ENCODE measurements around the gene PLXNA2. TPM values are rescaled to one million over a fixed set of nuclear protein-coding genes. Genes with fewer than 3 reads are reported as not detected.

The PLXNA2 gene
- polyA plus RNA-seq, 4 donors, result 12.4 to 16.7 (median 14.4) TPM

DNA sequence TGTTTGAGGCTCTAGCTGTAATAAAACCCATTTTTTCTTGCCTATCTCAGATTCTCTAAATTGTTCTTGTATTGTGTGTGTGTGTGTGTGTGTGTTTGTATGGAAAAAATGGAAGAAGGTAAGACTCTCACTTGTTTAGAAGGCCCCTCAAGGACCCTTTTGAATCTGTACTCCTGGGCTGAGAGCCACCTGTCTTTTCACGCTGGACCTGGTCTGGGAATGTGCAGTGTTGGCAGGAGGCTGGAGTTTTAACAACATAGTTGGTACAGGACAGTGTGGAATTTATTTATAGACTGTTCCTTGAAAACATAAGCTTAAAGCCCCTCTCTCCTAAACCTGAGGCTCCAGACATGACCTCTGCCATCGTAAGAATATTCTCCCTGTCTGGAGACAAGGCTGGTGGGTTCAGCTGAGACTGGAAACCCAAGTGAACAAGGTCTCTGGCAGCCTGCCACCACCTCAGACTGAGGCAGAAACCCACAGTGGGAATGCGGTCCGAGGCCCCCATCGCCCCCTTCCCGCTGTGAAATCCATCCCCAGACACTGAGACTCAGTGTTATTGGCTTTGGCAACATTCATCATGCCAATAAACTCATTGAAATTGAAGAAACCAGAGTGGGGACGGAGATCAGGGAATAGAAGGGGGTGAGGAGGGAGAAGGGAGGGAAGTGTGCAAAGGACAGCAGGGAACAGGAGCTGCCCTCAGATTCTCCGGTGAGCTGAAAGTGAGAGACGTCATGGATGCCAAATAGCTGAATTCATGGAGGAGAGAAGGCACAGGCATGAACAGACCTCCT, 24.6 kb upstream of the PLXNA2 start:
- DNase-seq (ENCODE audit: low read depth in 4 of 4, low spot score in 3 of 4), result no peak

DNA sequence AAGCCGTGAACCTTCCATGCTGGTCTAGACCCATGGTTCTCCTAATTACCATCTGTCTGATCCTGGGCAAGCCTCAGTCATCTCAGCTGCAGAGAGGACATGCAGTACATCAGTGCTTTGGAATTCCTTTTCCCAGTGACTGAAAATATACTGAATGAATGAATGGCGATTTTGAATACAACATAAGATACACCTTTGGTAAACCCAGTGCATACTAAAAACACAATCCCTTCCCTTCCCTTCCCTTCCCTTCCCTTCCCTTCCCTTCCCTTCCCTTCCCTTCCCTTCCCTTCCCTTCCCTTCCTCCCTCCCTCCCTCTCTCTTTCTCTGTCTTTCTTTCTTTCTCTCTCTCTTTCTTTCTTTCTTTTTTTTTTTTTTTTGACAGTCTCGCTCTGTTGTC, 21.3 kb upstream of the PLXNA2 start:
- no peak for DNase-seq (ENCODE audit: low read depth in 4 of 4, low spot score in 3 of 4)

DNA sequence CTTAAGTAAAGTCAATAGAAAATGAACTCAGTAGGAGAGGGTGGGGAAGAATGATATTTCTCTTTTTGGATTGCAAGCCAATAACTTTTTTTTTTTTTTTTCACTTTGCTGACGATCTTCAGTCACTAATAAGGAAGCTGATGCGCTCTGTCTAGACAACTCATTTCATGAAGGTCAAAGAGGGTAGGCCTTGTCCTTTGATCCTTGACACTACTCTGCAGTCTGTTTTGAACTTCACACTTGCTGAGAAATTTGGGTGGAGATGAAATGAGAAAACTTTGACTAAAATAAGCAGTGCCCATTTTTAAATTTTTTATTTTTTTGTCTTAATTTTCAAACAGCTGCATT, 20.9 kb upstream of the PLXNA2 start:
- no peak for DNase-seq (ENCODE audit: low read depth in 4 of 4, low spot score in 3 of 4)

DNA sequence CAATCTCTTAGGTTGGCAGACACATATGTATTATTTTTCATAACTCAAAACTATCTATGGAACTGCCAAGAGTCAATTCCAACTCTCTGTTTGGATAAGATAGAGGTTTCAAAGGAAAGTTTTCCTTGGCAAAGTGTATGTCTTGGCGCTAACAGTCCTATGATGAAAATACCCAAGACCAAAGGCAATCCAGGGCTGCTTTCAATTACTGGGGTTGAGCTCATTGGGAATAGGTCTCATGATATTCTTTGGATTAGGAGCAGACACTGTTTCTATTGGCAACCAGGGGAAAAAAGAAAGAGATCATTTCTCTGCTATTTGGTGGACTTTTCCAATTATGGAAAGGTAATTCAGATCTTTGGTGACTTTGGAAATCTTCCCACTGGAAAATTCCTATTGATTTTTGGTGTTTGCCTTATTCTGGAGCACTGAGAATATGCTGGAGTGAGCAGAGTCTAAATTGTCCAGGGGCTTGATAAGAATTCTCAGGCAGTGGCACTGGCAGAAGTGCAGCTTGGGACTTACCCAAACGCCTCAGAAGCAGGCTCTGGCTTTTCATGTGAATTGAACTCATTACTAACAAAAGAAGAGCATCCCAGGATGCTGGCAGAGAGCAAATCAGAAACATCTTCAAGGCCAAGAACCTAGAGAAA, 20.4 kb upstream of the PLXNA2 start:
- no peak for DNase-seq (ENCODE audit: low read depth in 4 of 4, low spot score in 3 of 4)

DNA sequence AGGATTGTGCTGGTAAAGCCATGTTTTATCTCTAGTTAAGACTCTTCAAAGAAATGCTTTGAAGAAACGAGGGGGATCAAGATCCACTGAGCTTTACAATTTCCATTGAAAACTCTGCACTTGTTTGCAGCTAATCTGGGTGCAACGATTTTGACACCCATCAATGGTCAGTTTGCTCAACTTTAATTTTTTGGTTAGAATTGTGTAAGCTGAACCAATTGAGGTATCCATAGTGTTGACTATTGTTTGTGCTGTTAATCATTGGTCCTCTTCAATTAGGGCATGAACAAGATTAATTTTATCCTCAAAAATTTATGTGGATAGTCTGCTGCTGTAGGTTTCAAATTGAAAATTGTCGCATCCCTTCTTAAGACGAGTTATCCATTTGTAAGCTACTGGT, 17.7 kb upstream of the PLXNA2 start:
- no peak for DNase-seq (ENCODE audit: low read depth in 4 of 4, low spot score in 3 of 4)

DNA sequence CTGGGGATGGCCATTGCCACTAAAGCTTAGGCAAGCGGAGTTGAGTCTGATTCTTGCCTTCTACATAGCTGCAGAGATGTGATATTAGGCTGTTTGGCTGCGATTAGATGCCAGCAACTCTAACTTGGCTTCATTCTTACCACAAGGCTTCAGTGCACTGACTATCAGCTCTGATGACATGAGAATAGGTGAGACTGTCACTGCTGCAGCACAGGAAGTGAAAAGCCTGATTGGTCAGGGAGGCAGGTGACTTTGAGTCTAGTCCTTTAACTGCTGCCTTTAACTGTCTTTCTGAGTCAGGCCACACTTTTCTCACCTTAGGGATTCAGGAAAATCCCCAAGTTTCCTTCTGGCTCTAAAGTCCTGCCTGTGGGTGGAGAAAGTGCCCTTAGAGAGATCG, 14.1 kb upstream of the PLXNA2 start:
- no peak for DNase-seq (ENCODE audit: low read depth in 4 of 4, low spot score in 3 of 4)

DNA sequence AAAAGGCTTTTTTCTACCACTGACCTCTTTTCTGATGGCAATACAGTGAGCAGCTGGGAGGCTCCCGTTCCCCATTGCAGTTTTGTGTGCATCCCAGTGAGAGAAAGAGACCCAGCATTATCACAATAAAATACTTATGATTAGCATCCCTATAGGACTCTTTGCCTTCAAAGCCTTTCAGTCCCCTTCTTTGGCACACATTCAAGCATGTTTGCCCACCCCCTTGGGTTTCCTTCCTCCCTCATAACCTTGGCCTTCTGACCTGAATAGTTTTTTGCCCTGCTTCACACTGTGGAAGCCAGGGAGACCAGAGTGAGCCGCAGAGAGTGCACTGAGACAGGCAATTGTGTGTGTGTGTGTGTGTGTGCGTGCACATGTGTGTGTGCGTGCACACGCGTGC, 13.2 kb upstream of the PLXNA2 start:
- no peak for DNase-seq (ENCODE audit: low read depth in 4 of 4, low spot score in 3 of 4)

DNA sequence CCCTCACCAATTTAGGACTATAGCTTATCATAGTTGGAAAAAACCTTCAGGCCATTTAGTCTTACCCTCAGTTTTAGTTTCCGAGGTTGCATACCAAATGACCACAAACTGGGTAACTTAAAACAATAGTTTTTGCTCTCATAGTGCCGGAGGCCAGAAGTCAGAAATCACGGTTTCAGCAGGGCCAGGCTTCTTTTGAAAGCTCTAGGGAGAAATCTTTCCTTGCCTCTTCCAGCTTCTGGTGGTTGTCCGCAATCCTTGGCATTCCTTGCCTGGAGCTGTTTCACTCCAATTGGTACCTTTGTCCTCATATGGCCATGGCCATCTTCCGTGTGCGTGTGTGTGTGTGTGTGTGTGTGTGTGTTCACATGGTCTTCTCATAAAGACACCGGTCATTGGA, 12.4 kb upstream of the PLXNA2 start:
- DNase-seq (ENCODE audit: low read depth in 4 of 4, low spot score in 3 of 4), result no peak

DNA sequence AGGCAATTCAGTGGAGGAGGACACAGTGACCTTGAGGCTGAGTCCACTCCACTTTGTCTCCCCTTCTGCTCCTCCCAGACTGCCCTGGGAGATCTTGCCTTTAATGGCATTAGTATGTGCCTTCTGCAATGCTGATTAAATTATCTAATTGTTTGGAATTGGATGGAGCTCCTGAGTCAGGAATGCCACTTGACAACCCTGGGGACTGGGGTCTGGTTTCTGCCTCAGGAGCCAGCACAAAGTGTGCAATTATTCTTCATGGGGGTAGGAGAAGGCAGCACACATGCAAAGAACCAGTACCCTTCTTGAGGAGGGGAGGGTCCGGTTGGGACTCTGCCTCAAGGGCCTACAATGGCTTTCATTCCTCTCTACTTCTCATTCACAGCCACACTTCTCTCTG, 11.9 kb upstream of the PLXNA2 start:
- DNase-seq (ENCODE audit: low read depth in 4 of 4, low spot score in 3 of 4), result no peak

DNA sequence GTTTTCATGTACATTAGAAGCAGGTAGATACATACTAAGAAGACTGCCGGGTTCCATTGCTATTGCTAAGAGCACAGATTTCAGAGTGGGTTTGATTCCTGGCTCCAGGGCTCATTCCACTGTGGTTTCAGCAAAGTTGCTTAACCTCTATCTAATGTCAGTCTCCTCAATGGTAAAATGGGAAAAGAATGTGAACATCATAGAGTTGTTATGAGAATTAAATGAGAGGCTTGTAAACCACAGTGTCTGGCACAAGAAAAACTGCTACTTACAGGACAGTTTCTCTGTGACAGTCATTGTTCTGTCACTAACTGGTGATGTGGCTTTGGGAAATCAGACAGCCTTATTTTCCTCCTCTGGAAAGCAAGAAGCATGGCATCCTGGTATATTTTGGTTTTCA, 10.7 kb upstream of the PLXNA2 start:
- no peak for DNase-seq (ENCODE audit: low read depth in 4 of 4, low spot score in 3 of 4)

DNA sequence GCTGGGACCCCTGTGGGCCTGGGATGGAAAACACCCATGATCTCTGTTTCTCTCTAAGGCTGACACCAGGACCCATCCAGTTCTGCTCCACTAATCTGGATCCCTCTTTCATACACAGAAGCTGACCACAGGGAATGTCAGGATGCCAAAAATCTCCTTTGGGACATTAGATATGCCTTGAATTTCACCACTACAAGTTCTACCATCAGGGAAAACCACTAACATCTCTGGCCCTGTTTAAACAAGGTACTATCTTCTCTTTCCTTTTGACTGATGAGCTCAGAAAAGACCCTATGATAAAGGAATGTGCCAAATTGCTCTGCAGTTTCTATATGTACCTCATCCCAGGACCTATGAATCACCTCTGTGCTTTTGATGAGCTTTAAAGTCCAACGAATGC, 10.2 kb upstream of the PLXNA2 start:
- DNase-seq (ENCODE audit: low read depth in 4 of 4, low spot score in 3 of 4), result no peak

DNA sequence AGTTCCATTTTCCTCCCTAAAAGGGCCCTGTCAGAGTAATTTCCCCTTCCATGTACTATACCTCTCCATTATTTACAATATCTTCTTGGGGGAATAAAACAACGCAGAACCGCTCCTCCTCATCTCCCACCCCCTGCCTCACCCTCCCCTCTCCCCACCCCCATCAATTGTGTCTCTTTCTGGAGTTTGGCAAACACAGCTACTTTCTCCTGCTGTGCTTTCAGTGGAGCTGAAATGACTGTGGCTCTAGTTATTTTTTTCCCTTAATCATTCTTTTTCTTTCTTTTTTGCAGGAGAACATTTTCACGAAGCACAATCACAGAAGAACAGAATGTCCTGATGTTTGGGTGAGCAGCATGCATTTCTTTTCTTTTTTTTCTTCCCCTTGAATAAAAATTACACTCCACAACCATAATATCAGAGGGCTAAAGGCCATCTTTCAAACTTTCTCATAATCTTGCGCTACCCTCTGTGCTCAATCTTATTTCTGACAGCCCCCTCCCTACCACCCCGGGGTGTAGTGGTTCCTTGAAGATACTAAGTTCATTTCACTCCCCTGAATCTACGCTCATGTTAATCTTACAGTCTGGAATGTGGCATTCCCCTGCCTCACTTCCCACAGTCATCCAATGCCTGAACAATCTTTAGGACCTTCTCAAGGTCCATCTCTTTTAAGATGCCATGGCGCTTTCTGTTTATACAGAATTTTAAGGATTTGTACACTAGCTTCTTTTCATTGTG, 8.8 kb upstream of the PLXNA2 start:
- no peak for DNase-seq (ENCODE audit: low read depth in 4 of 4, low spot score in 3 of 4)

DNA sequence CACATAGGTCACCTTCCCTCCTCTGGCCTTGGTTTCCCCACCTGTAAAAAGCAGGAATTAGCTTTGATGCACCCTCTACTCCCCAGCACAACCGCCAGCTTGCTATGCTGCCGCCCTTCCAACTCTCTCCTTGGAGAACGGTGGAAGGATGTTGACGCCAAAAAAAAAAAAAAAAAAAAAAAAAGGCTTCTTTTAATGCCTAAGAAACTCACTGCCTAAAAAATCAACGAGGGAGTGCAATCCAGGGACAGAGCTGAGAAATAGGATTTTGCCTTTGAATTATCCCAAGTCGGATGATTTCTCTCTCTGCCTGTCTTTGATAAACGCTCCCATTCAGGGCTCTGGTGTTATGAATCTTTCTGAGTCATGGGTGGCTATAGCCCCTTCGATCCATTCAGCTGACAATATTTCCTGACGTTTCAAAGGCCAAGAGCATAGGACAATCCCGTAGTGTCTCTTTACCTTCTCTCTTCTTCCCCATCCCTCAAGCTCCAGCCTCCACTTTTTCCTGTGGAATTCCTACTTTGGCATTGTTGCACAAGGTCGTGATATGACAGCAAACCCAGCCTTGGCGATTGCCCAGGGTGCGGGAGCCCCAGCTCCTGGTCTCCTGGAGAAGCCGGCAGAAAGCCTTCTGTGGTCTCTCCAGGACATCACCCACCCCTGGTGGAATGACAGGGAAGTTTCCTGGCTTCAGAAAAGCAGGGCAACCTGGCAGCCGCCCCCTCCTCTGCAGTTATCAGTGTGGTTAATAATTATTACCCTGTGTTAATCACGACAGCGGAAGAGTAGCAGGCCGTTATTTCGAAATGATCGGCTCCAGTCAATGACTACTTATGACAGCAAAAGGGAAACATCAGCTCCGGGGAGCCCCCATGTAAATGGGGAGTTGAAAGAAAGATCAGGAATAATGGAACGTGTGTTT, 8.0 kb upstream of the PLXNA2 start:
- no peak for DNase-seq (ENCODE audit: low read depth in 4 of 4, low spot score in 3 of 4)

DNA sequence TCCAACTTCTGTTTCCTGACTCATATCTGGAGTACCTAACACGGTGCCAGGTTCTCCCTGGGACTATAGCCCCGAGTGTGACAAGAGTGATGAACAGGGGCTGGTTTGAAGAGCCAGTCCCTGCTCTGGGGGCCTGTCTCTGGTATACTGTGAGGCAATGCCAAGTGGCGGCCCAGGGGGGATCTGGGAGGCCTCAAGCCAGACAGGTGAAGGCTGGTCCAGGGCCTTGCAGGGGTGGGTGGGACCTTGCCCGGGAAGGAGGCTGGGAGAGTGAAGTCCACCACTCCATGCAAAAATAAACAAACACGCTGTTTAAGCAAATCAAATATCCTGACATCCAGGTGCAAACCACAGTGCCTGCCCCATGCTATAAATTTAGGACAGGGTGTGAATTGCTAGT, 6.8 kb upstream of the PLXNA2 start:
- no peak for DNase-seq (ENCODE audit: low read depth in 4 of 4, low spot score in 3 of 4)

DNA sequence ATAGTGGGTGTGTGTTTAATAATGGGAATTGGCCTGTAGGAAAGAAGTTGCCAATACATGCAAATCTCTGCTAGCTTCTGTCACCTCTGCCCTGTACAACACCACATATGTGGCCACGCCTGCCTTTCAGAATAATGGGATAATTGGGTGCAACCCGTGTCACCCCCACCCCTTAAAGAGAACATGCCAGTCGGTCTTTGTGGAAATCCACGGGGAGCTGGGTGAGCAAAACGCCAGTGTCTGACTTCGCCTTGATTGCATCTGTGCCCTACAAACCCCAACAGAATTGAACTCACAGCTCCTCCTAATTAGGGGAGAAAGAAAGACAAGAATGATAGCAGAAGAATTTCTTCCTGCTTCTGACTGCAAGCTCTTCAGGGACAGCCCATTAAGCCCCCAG, 6.4 kb upstream of the PLXNA2 start:
- no peak for DNase-seq (ENCODE audit: low read depth in 4 of 4, low spot score in 3 of 4)

DNA sequence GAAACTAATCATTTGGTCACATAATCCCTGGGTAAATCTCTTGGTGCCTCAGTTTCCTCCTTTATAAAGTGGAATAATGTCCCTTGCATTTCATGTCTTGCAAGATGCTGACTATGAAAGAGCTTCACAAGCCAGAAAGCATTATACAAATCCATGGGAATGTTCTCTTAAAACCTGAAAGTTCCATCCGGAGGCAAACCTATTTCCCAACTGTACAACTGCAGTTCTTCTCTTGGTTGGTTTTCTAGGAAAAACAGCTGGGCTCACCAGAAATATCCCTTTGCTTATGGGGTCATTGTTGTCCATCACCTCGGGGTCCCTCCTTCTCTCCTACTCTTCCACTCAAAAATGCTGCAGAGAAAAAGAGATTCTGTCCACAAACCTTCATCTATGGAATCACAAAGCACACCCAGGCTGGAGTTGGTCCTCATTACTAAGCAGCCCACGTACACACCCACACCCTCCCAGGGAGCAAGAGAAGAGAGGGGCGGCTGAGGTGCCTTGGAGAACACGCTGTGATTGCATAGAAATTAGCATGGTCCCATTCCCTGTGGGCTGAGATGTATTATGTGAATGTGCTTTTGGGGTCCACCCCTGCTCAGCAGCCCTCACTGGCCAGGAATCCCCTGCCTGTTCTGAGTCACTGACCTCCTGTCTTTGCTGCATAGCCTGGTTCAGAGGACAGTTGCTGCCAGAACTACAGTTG, 5.0 kb upstream of the PLXNA2 start:
- no peak for DNase-seq (ENCODE audit: low read depth in 4 of 4, low spot score in 3 of 4)

DNA sequence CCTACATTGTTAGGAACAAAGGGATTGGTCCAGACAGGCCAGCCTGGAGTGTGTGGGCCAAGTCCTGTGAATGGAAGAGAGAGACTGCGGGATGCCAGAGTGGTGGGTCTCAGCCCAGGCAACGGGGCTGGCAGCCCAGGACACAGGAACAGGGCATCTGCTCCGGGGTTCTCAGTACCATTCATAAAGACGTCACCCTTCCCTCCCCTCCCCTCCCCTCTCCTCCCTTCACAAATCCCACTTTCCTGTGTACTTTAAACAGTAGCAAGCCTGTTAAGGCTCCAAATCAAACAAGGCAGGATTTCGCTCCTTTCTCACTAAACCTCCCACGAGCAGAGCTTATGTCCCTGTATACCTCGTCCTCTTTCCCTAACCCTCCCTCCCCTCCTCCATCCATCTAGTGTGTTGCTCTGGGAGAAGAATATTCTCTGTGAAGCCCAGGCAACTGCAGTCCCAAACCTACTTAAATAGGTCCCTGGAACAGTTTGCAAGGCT, 4.2 kb upstream of the PLXNA2 start:
- DNase-seq (ENCODE audit: low read depth in 4 of 4, low spot score in 3 of 4), result no peak

DNA sequence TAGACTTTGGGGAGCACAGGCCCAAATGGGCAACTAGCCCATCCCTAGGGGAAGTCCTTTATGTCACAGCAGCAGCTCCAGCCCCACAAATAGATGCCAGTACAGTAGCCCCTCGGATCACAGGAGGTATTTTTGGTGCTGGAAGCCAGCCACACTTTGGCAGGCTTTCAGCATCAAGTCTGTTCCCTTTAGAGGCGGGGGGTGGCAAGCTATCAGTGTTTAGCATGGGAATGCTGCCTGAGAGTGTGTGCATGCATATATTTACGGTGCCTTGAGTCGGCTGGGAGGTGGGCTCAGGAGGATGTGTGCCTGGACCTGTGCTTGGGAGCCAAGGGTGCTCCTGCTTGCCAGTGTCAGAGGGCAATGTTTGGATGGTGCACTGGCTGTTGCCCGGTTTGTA, 3.5 kb upstream of the PLXNA2 start:
- DNase-seq (ENCODE audit: low read depth in 4 of 4, low spot score in 3 of 4), result no peak

DNA sequence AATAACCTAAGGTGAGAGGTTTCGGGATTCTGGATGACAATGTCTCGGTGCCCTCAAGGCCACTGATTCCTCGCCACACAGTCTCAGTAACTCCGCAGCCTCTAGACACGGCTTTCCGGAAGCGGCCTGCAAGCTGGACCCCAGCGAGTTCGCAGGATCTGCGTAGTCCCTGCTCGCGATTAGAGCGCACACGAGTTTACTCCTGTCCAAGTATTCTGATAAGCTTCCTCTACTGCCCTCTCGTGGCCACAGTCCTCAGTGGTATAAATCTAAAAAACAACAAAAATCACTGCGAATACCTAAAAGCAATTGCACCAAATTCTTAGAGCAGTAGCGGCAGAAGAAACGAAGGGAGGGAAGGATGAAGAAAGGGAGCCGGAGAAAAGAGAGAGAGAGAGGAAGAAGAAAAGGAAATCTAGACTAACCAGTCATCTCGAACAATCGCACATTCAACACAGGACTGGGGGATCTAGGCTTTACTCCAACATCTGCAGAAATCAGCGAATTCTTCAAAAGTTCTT, 1.1 kb upstream of the PLXNA2 start:
- DNase-seq (ENCODE audit: low read depth in 4 of 4, low spot score in 3 of 4), result peak; percentile 84 to 87 (median 86)

DNA sequence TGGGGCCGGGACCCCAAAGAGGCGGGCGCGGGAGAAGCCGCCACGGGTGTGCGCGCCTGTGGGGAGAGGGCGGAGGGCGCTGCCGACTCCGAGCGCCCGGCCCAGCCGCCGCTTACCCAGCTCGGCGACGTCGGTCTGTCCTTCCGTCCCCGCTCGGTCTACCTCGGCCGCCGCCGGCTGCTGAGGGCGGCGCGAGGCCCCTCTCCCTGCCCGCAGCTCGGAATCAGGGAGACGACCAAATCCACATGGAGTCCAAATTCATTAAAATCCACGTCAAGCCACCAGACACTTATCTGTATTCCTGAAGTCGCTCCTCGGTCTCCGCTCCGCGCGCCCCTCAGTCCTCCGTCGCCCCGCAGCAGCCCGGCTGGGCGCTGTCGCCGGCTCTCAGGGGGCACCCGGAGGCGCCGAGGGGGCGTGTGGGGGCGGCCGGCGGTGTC, 637 bp downstream of the PLXNA2 start:
- no peak for DNase-seq (ENCODE audit: low read depth in 4 of 4, low spot score in 3 of 4)

Measured in right renal pelvis (tissue), 4 donors.